MM.1S (cell line): Measurements from ENCODE around the gene ADK.

Source experiments
- DNase-seq: peaks from one replicate; pipeline ENCODE4 v3.0.0-alpha.2; 2015
- H2AFZ ChIP-seq: fragments of 300-600 bp; sonication (generic); 2 replicates; pipeline ENCODE4 v1.6.0; 2016; ENCODE audit warnings: antibody characterized with exemption, low read length
- H3F3A ChIP-seq: fragments of 300-600 bp; sonication (generic); 2 replicates; pipeline ENCODE4 v1.6.1; 2016; ENCODE audit warnings: mild to moderate bottlenecking, antibody characterized with exemption, low read length, moderate library complexity, mixed read lengths; ENCODE audit not compliant: insufficient read depth
- H3K27ac ChIP-seq: fragments of 300-600 bp; sonication (generic); 2 replicates; pipeline ENCODE4 v1.5.1; 2016; ENCODE audit warnings: mild to moderate bottlenecking, low read length
- H3K27me3 ChIP-seq: fragments of 300-600 bp; sonication (generic); replicated peaks from 2 replicates; pipeline ENCODE4 v1.6.0; 2016; ENCODE audit warnings: low read length; ENCODE audit not compliant: insufficient read depth
- H3K36me3 ChIP-seq: fragments of 300-600 bp; sonication (generic); replicated peaks from 2 replicates; pipeline ENCODE4 v1.6.1; 2016; ENCODE audit warnings: mild to moderate bottlenecking, low read length, mixed read lengths; ENCODE audit not compliant: insufficient read depth
- H3K4me1 ChIP-seq: fragments of 300-600 bp; sonication (generic); 2 replicates; pipeline ENCODE4 v1.6.1; 2016; ENCODE audit warnings: low read length, mixed read lengths
- H3K4me2 ChIP-seq: fragments of 300-600 bp; sonication (generic); 2 replicates; pipeline ENCODE4 v1.6.0; 2016; ENCODE audit warnings: low read depth, low read length
- H3K4me3 ChIP-seq: fragments of 300-600 bp; sonication (generic); 2 replicates; pipeline ENCODE4 v1.5.1; 2016; ENCODE audit warnings: low read length, mixed read lengths
- H3K79me2 ChIP-seq: fragments of 300-600 bp; sonication (generic); 2 replicates; pipeline ENCODE4 v1.6.1; 2016; ENCODE audit warnings: mixed run types, low read length, mixed read lengths
- H3K9ac ChIP-seq: fragments of 300-600 bp; sonication (generic); 2 replicates; pipeline ENCODE4 v1.6.1; 2016; ENCODE audit warnings: low read length, mixed read lengths
- H3K9me2 ChIP-seq: fragments of 300-600 bp; sonication (generic); replicated peaks from 2 replicates; pipeline ENCODE4 v1.6.1; 2016; ENCODE audit warnings: mild to moderate bottlenecking, low read length, mixed read lengths; ENCODE audit not compliant: insufficient read depth
- H3K9me3 ChIP-seq: fragments of 300-600 bp; sonication (generic); replicated peaks from 2 replicates; pipeline ENCODE4 v1.6.1; 2016; ENCODE audit warnings: mild to moderate bottlenecking, low read length, mixed read lengths; ENCODE audit not compliant: insufficient read depth
- H4K20me1 ChIP-seq: fragments of 300-600 bp; sonication (generic); 2 replicates; pipeline ENCODE4 v1.6.1; 2016; ENCODE audit warnings: mild to moderate bottlenecking, low read length, moderate library complexity, mixed read lengths; ENCODE audit not compliant: insufficient read depth
- EZH2 ChIP-seq: fragments of 300-600 bp; sonication (generic); optimal IDR thresholded peaks from 2 replicates; pipeline ENCODE3; 2017; ENCODE audit warnings: low read depth, mild to moderate bottlenecking, antibody characterized with exemption, low read length, mixed read lengths
- EZH2phosphoT487 ChIP-seq: fragments of 300-600 bp; sonication (generic); IDR thresholded peaks from 2 replicates; pipeline ENCODE4 v1.6.1; 2018; ENCODE audit warnings: antibody characterized with exemption, low read length
- TF ChIP-seq, protein P1 (sequence below): fragments of 300-600 bp; sonication (generic); IDR thresholded peaks from 2 replicates; pipeline ENCODE4 v1.5.1; 2016; ENCODE audit warnings: antibody characterized with exemption, low read length, mixed read lengths

The ADK gene

GRCh38 chr10:74272288-74272687 is 121.3 kb downstream of the ADK start:
- H3K27ac ChIP-seq, result no peak overlapping the region
- H3K27me3 ChIP-seq, result no peaks in the 10 kb centered on the region
- no peaks in the 10 kb centered on the region for H3K4me1 ChIP-seq
- H4K20me1 ChIP-seq, result no peaks in the 10 kb centered on the region
- no peak overlapping the region for H3K4me2 ChIP-seq
- no peak overlapping the region for H3K9ac ChIP-seq
- DNase-seq, result no peak
- H3F3A ChIP-seq, result no peaks in the 10 kb centered on the region
- TF ChIP-seq, protein P1, sequence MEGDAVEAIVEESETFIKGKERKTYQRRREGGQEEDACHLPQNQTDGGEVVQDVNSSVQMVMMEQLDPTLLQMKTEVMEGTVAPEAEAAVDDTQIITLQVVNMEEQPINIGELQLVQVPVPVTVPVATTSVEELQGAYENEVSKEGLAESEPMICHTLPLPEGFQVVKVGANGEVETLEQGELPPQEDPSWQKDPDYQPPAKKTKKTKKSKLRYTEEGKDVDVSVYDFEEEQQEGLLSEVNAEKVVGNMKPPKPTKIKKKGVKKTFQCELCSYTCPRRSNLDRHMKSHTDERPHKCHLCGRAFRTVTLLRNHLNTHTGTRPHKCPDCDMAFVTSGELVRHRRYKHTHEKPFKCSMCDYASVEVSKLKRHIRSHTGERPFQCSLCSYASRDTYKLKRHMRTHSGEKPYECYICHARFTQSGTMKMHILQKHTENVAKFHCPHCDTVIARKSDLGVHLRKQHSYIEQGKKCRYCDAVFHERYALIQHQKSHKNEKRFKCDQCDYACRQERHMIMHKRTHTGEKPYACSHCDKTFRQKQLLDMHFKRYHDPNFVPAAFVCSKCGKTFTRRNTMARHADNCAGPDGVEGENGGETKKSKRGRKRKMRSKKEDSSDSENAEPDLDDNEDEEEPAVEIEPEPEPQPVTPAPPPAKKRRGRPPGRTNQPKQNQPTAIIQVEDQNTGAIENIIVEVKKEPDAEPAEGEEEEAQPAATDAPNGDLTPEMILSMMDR, result no peak
- no peak for TF ChIP-seq EZH2phosphoT487
- no peak for TF ChIP-seq EZH2
- H2AFZ ChIP-seq, result no peak overlapping the region
- H3K9me2 ChIP-seq, result no peaks in the 10 kb centered on the region
- no peaks in the 10 kb centered on the region for H3K9me3 ChIP-seq
- no peak overlapping the region for H3K4me3 ChIP-seq
- H3K79me2 ChIP-seq, result no peaks in the 10 kb centered on the region
- no peaks in the 10 kb centered on the region for H3K36me3 ChIP-seq

- H3K4me1 ChIP-seq, result no peaks in the 10 kb centered on the region
- no peak overlapping the region for H2AFZ ChIP-seq
- no peak overlapping the region for H3K9ac ChIP-seq
- no peak for DNase-seq
- no peak overlapping the region for H3K4me3 ChIP-seq
- no peaks in the 10 kb centered on the region for H4K20me1 ChIP-seq
- H3K27ac ChIP-seq, result no peak overlapping the region
- no peaks in the 10 kb centered on the region for H3K9me3 ChIP-seq
- H3K9me2 ChIP-seq, result no peaks in the 10 kb centered on the region
- H3K36me3 ChIP-seq, result no peaks in the 10 kb centered on the region
- no peak overlapping the region for H3K4me2 ChIP-seq
- H3K79me2 ChIP-seq, result 0 out of 2 replicates have a peak, but pooled peaks cover 2% of the 10 kb centered on the region
- H3K27me3 ChIP-seq, result no peaks in the 10 kb centered on the region
- H3F3A ChIP-seq, result no peaks in the 10 kb centered on the region
- no peak for TF ChIP-seq EZH2phosphoT487
Measured at GRCh38 chr10:74275755-74276290, 124.8 kb downstream of the ADK start.

DNA sequence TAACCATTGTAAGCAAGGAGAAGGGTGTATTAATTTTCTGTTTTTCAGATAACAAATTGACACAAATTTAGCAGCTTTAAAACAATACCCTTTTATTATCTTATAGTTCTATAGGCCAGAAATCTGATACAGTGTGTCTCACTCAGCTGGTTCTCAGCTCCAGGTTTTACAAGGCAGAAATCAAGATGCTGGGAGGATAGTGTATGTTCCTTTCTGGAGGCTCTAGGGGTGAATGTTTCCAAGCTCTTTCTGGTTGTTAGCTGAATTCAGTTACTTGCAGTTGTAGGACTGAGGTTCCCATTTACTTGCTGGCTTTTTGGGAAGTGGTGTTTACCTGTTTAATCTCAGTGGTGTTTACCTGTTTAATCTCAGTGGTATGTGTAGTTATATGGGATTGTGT is 125.4 kb downstream of the ADK start:
- H4K20me1 ChIP-seq, result no peaks in the 10 kb centered on the region
- no peaks in the 10 kb centered on the region for H3K4me1 ChIP-seq

More for the DNA sequence above, 125.4 kb downstream of the ADK start:
- no peaks in the 10 kb centered on the region for H3K36me3 ChIP-seq
- H3K27me3 ChIP-seq, result no peaks in the 10 kb centered on the region
- no peak overlapping the region for H3K27ac ChIP-seq
- DNase-seq, result no peak
- no peak overlapping the region for H3K4me3 ChIP-seq
- no peak overlapping the region for H2AFZ ChIP-seq
- H3K9me2 ChIP-seq, result no peaks in the 10 kb centered on the region
- no peak overlapping the region for H3K4me2 ChIP-seq
- H3K9ac ChIP-seq, result no peak overlapping the region
- 0 out of 2 replicates have a peak, but pooled peaks cover 2% of the 10 kb centered on the region for H3K79me2 ChIP-seq
- H3K9me3 ChIP-seq, result no peaks in the 10 kb centered on the region
- TF ChIP-seq EZH2phosphoT487 (no peak), EZH2 (no peak)
- TF ChIP-seq, protein P1, result no peak
- no peaks in the 10 kb centered on the region for H3F3A ChIP-seq
